ENCODE results near the gene SLC1A4. TPM values are rescaled to one million over a fixed set of nuclear protein-coding genes. Genes with fewer than 3 reads are reported as not detected.

SLC1A4 gene
- total and polyA plus RNA-seq, 10 of the 15 experiments (the other 5 are each of a cell fraction or from before 2014, with no cell fraction given) = 10.8 to 43.2 (median 27.7) TPM

DNA sequence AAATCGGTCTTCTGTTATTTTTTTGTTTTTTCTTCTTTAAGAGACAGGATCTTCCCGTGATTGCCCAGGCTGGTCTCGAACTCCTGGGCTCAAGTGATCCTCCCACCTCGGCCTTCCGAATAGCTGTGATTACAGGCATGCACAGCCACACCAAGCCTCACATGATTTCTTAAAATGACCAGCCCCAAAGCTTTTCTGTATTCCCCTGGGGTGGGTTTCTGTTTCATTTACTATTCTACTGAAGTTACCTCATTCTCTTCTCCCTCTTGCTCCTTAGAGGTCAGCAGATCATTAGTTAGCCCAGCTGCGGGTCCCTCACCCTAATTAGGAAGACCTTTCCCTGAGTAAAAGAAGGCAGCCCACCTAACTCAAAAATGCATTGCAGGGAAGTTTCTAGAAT lies 27.6 kb downstream of the SLC1A4 start (continued):
- TF ChIP-seq BHLHE40 (IDR thresholded peaks at IDR 0.05; ENCODE audit: borderline replicate concordance in 1 of 2, low read depth in 2 of 2, low read length in 1 of 2) (peak; percentile 42 to 49; a peak in 2 of 4 replicates), NFIC (IDR thresholded peaks at IDR 0.05; ENCODE audit: low read depth, low read length) (0 out of 2 replicates have a peak, but pooled peaks have one; percentile 27), NR2F1 (conservative IDR thresholded peaks at IDR 0.05) (peak; percentile 37; the same call in 1 of the 2 replicates), HDAC6 (IDR thresholded peaks at IDR 0.05; ENCODE audit: unreplicated experiment) (no peak), SUPT20H (IDR thresholded peaks at IDR 0.05; ENCODE audit: borderline replicate concordance, control insufficient read depth, low read depth, low read length) (no peak), MYB (IDR thresholded peaks at IDR 0.05; ENCODE audit: borderline replicate concordance, low read depth, low read length) (no peak), CREM (IDR thresholded peaks at IDR 0.05; ENCODE audit: low read depth) (no peak), POLR2AphosphoS5 (IDR thresholded peaks at IDR 0.05; ENCODE audit: low read length) (no peak), CBFB (IDR thresholded peaks at IDR 0.05; ENCODE audit: low read depth) (no peak), ESRRA (IDR thresholded peaks at IDR 0.05; ENCODE audit: low read length) (no peak), POLR2A (IDR thresholded peaks at IDR 0.05; ENCODE audit: low read depth, low read length) (no peak), IKZF2 (IDR thresholded peaks at IDR 0.05) (peak in 1 of 2 experiments; percentile 26; a peak in 1 of 4 replicates), IRF4 (IDR thresholded peaks at IDR 0.05; ENCODE audit: low read depth, low read length) (no peak), BACH1 (IDR thresholded peaks at IDR 0.05; ENCODE audit: borderline replicate concordance) (no peak), BCL11A (IDR thresholded peaks at IDR 0.05; ENCODE audit: low read depth, low read length) (peak; percentile 55; the same call in 1 of the 2 replicates), SMC3 (IDR thresholded peaks at IDR 0.05; ENCODE audit: borderline replicate concordance, low read length) (no peak), NFYA (IDR thresholded peaks at IDR 0.05; ENCODE audit: borderline replicate concordance, low read depth, low read length) (no peak), MTA2 (IDR thresholded peaks at IDR 0.05; ENCODE audit: low read depth) (peak; percentile 50; the same call in 1 of the 2 replicates)
- TF ChIP-seq, protein P1, sequence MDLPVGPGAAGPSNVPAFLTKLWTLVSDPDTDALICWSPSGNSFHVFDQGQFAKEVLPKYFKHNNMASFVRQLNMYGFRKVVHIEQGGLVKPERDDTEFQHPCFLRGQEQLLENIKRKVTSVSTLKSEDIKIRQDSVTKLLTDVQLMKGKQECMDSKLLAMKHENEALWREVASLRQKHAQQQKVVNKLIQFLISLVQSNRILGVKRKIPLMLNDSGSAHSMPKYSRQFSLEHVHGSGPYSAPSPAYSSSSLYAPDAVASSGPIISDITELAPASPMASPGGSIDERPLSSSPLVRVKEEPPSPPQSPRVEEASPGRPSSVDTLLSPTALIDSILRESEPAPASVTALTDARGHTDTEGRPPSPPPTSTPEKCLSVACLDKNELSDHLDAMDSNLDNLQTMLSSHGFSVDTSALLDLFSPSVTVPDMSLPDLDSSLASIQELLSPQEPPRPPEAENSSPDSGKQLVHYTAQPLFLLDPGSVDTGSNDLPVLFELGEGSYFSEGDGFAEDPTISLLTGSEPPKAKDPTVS (IDR thresholded peaks at IDR 0.05; ENCODE audit: low read depth, low read length) = no peak
- TF ChIP-seq, protein P2, sequence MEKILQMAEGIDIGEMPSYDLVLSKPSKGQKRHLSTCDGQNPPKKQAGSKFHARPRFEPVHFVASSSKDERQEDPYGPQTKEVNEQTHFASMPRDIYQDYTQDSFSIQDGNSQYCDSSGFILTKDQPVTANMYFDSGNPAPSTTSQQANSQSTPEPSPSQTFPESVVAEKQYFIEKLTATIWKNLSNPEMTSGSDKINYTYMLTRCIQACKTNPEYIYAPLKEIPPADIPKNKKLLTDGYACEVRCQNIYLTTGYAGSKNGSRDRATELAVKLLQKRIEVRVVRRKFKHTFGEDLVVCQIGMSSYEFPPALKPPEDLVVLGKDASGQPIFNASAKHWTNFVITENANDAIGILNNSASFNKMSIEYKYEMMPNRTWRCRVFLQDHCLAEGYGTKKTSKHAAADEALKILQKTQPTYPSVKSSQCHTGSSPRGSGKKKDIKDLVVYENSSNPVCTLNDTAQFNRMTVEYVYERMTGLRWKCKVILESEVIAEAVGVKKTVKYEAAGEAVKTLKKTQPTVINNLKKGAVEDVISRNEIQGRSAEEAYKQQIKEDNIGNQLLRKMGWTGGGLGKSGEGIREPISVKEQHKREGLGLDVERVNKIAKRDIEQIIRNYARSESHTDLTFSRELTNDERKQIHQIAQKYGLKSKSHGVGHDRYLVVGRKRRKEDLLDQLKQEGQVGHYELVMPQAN (conservative IDR thresholded peaks at IDR 0.05) = no peak
- TF ChIP-seq, protein P3, sequence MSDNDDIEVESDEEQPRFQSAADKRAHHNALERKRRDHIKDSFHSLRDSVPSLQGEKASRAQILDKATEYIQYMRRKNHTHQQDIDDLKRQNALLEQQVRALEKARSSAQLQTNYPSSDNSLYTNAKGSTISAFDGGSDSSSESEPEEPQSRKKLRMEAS (IDR thresholded peaks at IDR 0.05; ENCODE audit: low read depth, low read length) = no peak

Data from GM12878 (cell line).